B cell (primary cell): Measurements from ENCODE around the gene CCR9.

ENCODE experiments used
- EZH2 ChIP-seq: IDR thresholded peaks from 2 replicates; pipeline ENCODE4 v1.6.1; 2012; ENCODE audit warnings: borderline replicate concordance, low read depth, mild to moderate bottlenecking, moderate library complexity, low read length; ENCODE audit not compliant: insufficient read depth, poor library complexity, severe bottlenecking
- TF ChIP-seq, protein P1 (sequence below): fragments of 200-600 bp; IDR thresholded peaks from one replicate; pipeline ENCODE4 v1.8.0; 2022; ENCODE audit warnings: antibody characterized with exemption, mild to moderate bottlenecking

- TF ChIP-seq, protein P1, sequence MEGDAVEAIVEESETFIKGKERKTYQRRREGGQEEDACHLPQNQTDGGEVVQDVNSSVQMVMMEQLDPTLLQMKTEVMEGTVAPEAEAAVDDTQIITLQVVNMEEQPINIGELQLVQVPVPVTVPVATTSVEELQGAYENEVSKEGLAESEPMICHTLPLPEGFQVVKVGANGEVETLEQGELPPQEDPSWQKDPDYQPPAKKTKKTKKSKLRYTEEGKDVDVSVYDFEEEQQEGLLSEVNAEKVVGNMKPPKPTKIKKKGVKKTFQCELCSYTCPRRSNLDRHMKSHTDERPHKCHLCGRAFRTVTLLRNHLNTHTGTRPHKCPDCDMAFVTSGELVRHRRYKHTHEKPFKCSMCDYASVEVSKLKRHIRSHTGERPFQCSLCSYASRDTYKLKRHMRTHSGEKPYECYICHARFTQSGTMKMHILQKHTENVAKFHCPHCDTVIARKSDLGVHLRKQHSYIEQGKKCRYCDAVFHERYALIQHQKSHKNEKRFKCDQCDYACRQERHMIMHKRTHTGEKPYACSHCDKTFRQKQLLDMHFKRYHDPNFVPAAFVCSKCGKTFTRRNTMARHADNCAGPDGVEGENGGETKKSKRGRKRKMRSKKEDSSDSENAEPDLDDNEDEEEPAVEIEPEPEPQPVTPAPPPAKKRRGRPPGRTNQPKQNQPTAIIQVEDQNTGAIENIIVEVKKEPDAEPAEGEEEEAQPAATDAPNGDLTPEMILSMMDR: no peak
- no peak for TF ChIP-seq EZH2
These were observed 54.5 kb downstream of the CCR9 start for GRCh38 chr3:45940781-45941365.
